Kidney epithelial cell (primary cell): ENCODE measurements around the gene CYP17A1. TPM values are rescaled to one million over a fixed set of nuclear protein-coding genes. Genes with fewer than 3 reads are reported as not detected.

ENCODE experiments used
- DNase-seq: peaks from one replicate; pipeline ENCODE4 v3.0.0-alpha.2; 2010; ENCODE audit warnings: low read depth
- H3K27me3 ChIP-seq: 2 replicates; pipeline ENCODE4 v1.6.0; 2011; ENCODE audit warnings: low read length; ENCODE audit not compliant: control insufficient read depth, insufficient read depth
- H3K36me3 ChIP-seq: 2 replicates; pipeline ENCODE4 v1.5.1; 2011; ENCODE audit warnings: low read length; ENCODE audit not compliant: control insufficient read depth, insufficient read depth
- H3K4me3 ChIP-seq: 2 replicates; pipeline ENCODE4 v1.5.1; 2011; ENCODE audit warnings: low read depth, mild to moderate bottlenecking, control low read depth, low read length
- CTCF ChIP-seq: IDR thresholded peaks from 2 replicates; pipeline ENCODE4 v1.5.1; 2011; ENCODE audit warnings: mild to moderate bottlenecking, moderate library complexity, low read length, control low read depth, inconsistent platforms; ENCODE audit not compliant: insufficient read depth, poor library complexity, severe bottlenecking
- total RNA-seq: library from RNA; depleted of rRNA; stranded (reverse); fragments of >200 nt; gene quantifications from 2 replicates; pipeline ENCODE4 v1.2.3, GENCODE V29; 2015

CYP17A1 gene
- total RNA-seq, 1 donor from 2014 or later: not detected

GRCh38 chr10:102813734-102814452 lies 23.3 kb downstream of the CYP17A1 start:
- H3K27me3 ChIP-seq: no peaks in the 10 kb centered on the region
- no peak for DNase-seq
- no peak overlapping the region for H3K4me3 ChIP-seq
- no peak for TF ChIP-seq CTCF
- H3K36me3 ChIP-seq: peaks cover 2% of the 10 kb centered on the region

- Histone ChIP-seq H3K36me3 (peaks cover 2% of the 10 kb centered on the region), H3K4me3 (no peak overlapping the region), H3K27me3 (no peaks in the 10 kb centered on the region)
- TF ChIP-seq CTCF: no peak
- DNase-seq: no peak
Observed at GRCh38 chr10:102813017-102813541, 24.1 kb downstream of the CYP17A1 start.

- Histone ChIP-seq H3K4me3 (no peak overlapping the region), H3K36me3 (peaks cover 2% of the 10 kb centered on the region), H3K27me3 (no peaks in the 10 kb centered on the region)
- TF ChIP-seq CTCF: no peak
- DNase-seq: no peak
Observed at GRCh38 chr10:102812231-102812876, 24.9 kb downstream of the CYP17A1 start.

- no peak for DNase-seq
- TF ChIP-seq CTCF: no peak
- peaks cover 2% of the 10 kb centered on the region for H3K36me3 ChIP-seq
- H3K27me3 ChIP-seq: no peaks in the 10 kb centered on the region
- no peak overlapping the region for H3K4me3 ChIP-seq
Observed at GRCh38 chr10:102811346-102811745, 25.9 kb downstream of the CYP17A1 start.

- TF ChIP-seq CTCF: no peak
- Histone ChIP-seq H3K36me3 (peaks cover 2% of the 10 kb centered on the region), H3K4me3 (no peak overlapping the region), H3K27me3 (no peaks in the 10 kb centered on the region)
- no peak for DNase-seq
Observed at GRCh38 chr10:102808380-102808779, 28.8 kb downstream of the CYP17A1 start.
